Measurements from ENCODE around the gene AHDC1. TPM values are rescaled to one million over a fixed set of nuclear protein-coding genes. Genes with fewer than 3 reads are reported as not detected.
A peak's percentile ranks its signal among the peaks of the same experiment; 100 is the strongest.

Gene AHDC1
- total and polyA plus RNA-seq, 9 of the 15 experiments (the other 6 are each of a cell fraction or from before 2014, with no cell fraction given), result 0.21 to 36.4 (median 4.7) TPM

DNA sequence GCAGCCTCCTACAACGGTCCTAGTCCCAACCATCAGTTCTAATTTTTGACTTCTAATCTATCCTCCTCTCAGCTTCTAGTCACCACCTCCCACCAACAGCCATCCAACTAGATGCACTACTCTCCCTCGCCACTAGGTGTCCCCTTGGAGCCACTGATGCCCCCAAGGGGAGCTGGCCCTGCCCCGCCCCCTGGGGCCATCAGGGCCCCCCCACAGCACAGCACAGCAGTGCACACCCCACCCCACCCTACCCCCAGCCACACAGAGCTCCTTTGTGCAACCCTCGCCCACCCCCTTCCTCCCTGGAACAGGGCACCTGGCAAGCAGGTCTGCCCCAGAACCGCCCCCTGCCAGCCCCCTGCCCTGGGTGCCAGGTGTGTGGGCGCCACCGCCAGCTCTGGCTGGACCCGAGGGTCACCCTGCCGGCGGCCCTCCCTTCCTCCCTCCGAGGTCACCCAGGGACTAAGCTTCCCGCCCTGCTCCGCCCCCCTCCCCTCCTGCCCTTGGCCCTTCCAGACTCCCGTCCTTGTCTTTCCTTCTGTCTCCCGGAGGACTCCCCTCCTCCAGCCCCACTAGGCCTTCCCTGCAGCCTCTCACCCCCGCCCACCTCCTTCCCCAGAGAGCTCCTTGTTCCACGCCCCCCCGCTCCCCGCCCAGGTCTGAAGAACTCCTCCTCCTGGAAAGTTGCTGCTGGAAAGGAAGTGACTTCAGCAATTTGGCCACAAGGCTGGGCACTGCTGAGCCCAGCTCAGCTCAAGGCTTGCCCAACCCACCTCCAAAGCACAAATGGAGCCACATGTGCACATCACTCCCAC lies 47.0 kb downstream of the AHDC1 start (continued):
- TF ChIP-seq, protein P1, sequence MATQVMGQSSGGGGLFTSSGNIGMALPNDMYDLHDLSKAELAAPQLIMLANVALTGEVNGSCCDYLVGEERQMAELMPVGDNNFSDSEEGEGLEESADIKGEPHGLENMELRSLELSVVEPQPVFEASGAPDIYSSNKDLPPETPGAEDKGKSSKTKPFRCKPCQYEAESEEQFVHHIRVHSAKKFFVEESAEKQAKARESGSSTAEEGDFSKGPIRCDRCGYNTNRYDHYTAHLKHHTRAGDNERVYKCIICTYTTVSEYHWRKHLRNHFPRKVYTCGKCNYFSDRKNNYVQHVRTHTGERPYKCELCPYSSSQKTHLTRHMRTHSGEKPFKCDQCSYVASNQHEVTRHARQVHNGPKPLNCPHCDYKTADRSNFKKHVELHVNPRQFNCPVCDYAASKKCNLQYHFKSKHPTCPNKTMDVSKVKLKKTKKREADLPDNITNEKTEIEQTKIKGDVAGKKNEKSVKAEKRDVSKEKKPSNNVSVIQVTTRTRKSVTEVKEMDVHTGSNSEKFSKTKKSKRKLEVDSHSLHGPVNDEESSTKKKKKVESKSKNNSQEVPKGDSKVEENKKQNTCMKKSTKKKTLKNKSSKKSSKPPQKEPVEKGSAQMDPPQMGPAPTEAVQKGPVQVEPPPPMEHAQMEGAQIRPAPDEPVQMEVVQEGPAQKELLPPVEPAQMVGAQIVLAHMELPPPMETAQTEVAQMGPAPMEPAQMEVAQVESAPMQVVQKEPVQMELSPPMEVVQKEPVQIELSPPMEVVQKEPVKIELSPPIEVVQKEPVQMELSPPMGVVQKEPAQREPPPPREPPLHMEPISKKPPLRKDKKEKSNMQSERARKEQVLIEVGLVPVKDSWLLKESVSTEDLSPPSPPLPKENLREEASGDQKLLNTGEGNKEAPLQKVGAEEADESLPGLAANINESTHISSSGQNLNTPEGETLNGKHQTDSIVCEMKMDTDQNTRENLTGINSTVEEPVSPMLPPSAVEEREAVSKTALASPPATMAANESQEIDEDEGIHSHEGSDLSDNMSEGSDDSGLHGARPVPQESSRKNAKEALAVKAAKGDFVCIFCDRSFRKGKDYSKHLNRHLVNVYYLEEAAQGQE (IDR thresholded peaks at IDR 0.05; ENCODE audit: borderline replicate concordance), result peak; percentile 70
- TF ChIP-seq, protein P1 (CRISPR knock-in tag; IDR thresholded peaks at IDR 0.05; ENCODE audit: low read depth), result no peak
- TF ChIP-seq, protein P2, sequence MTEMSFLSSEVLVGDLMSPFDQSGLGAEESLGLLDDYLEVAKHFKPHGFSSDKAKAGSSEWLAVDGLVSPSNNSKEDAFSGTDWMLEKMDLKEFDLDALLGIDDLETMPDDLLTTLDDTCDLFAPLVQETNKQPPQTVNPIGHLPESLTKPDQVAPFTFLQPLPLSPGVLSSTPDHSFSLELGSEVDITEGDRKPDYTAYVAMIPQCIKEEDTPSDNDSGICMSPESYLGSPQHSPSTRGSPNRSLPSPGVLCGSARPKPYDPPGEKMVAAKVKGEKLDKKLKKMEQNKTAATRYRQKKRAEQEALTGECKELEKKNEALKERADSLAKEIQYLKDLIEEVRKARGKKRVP (CRISPR knock-in tag; IDR thresholded peaks at IDR 0.05), result no peak
- TF ChIP-seq OTX1 (CRISPR knock-in tag; IDR thresholded peaks at IDR 0.05) (0 out of 2 replicates have a peak, but pooled peaks have one; percentile 8), MYNN (IDR thresholded peaks at IDR 0.05) (0 out of 2 replicates have a peak, but pooled peaks have one; percentile 34), MYNN (CRISPR knock-in tag; IDR thresholded peaks at IDR 0.05) (no peak), TBP (optimal IDR thresholded peaks at IDR 0.05; ENCODE audit: low read depth, low read length) (peak; percentile 31), HDAC6 (IDR thresholded peaks at IDR 0.05; ENCODE audit: low read depth, low read length) (no peak), KLF16 (IDR thresholded peaks at IDR 0.05) (peak; percentile 60; the same call in 1 of the 2 replicates), PHTF2 (CRISPR knock-in tag; IDR thresholded peaks at IDR 0.05) (no peak), THRAP3 (IDR thresholded peaks at IDR 0.05; ENCODE audit: borderline replicate concordance) (no peak; the same call in 1 of the 2 replicates), RBFOX2 (IDR thresholded peaks at IDR 0.05; ENCODE audit: low read depth, low read length) (no peak)
- TF ChIP-seq, protein P3, sequence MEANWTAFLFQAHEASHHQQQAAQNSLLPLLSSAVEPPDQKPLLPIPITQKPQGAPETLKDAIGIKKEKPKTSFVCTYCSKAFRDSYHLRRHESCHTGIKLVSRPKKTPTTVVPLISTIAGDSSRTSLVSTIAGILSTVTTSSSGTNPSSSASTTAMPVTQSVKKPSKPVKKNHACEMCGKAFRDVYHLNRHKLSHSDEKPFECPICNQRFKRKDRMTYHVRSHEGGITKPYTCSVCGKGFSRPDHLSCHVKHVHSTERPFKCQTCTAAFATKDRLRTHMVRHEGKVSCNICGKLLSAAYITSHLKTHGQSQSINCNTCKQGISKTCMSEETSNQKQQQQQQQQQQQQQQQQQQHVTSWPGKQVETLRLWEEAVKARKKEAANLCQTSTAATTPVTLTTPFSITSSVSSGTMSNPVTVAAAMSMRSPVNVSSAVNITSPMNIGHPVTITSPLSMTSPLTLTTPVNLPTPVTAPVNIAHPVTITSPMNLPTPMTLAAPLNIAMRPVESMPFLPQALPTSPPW (CRISPR knock-in tag; IDR thresholded peaks at IDR 0.05), result peak; percentile 93
- TF ChIP-seq, protein P4, sequence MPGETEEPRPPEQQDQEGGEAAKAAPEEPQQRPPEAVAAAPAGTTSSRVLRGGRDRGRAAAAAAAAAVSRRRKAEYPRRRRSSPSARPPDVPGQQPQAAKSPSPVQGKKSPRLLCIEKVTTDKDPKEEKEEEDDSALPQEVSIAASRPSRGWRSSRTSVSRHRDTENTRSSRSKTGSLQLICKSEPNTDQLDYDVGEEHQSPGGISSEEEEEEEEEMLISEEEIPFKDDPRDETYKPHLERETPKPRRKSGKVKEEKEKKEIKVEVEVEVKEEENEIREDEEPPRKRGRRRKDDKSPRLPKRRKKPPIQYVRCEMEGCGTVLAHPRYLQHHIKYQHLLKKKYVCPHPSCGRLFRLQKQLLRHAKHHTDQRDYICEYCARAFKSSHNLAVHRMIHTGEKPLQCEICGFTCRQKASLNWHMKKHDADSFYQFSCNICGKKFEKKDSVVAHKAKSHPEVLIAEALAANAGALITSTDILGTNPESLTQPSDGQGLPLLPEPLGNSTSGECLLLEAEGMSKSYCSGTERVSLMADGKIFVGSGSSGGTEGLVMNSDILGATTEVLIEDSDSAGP (CRISPR knock-in tag; IDR thresholded peaks at IDR 0.05), result no peak
- TF ChIP-seq, protein P5, sequence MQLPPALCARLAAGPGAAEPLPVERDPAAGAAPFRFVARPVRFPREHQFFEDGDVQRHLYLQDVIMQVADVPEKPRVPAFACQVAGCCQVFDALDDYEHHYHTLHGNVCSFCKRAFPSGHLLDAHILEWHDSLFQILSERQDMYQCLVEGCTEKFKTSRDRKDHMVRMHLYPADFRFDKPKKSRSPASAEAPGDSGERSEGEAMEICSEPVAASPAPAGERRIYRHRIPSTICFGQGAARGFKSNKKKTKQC (CRISPR knock-in tag; IDR thresholded peaks at IDR 0.05), result no peak

All from K562 (cell line).